MCF 10A (cell line): ENCODE data around the gene SLC12A1. TPM values are rescaled to one million over a fixed set of nuclear protein-coding genes. Genes with fewer than 3 reads are reported as not detected.

Source experiments
- BruUV-seq: library from RNA; stranded (reverse); fragments of 400-500 nt; replicated peaks from 2 replicates; lab custom pipeline; 2021; lab: Mats Ljungman, UMichigan
- CTCF ChIA-PET: fragments of 300-600 bp; sonication (Branson Sonifier 250); formaldehyde crosslinking; extraction: SDS; loops from one replicate; lab custom pipeline; 2021; ENCODE audit warnings: antibody characterized with exemption, inconsistent platforms; lab: Yijun Ruan, JAX
- POLR2A ChIA-PET: fragments of 300-600, 350-650 bp; sonication (Branson Sonifier 250); formaldehyde crosslinking; extraction: SDS; loops from one replicate; lab custom pipeline; 2020; ENCODE audit warnings: antibody characterized with exemption, inconsistent platforms; lab: Yijun Ruan, JAX
- DNase-seq: peaks from one replicate; pipeline ENCODE4 v3.0.0-alpha.2; 2018; ENCODE audit not compliant: unreplicated experiment
- H3K27ac Mint-ChIP-seq: one replicate; pipeline ENCODE4 v1.8.0; 2022; ENCODE audit warnings: mild to moderate bottlenecking, low read depth, mixed read lengths; ENCODE audit not compliant: unreplicated experiment
- H3K27me3 Mint-ChIP-seq: one replicate; pipeline ENCODE4 v1.8.0; 2022; ENCODE audit warnings: mixed read lengths; ENCODE audit not compliant: insufficient read depth, unreplicated experiment
- H3K36me3 Mint-ChIP-seq: one replicate; pipeline ENCODE4 v1.8.0; 2022; ENCODE audit warnings: mild to moderate bottlenecking, moderate library complexity, mixed read lengths; ENCODE audit not compliant: insufficient read depth, unreplicated experiment
- H3K4me1 Mint-ChIP-seq: one replicate; pipeline ENCODE4 v1.8.0; 2022; ENCODE audit warnings: mixed read lengths; ENCODE audit not compliant: insufficient read depth, unreplicated experiment
- H3K4me3 Mint-ChIP-seq: one replicate; pipeline ENCODE4 v1.8.0; 2022; ENCODE audit warnings: mild to moderate bottlenecking, moderate library complexity, mixed read lengths; ENCODE audit not compliant: unreplicated experiment
- H3K9me3 Mint-ChIP-seq: one replicate; pipeline ENCODE4 v1.8.0; 2022; ENCODE audit warnings: mixed read lengths; ENCODE audit not compliant: unreplicated experiment
- intact Hi-C: fragments of 100-400 bp; cut with micrococcal nuclease; formaldehyde crosslinking; loops from 2 replicates; pipeline ENCODE4 v1.14.1; 2022
- total RNA-seq: library from RNA; stranded (reverse); gene quantifications from 2 replicates; pipeline ENCODE4 v1.2.3, GENCODE V29; 2022
- TF ChIP-seq, protein P1 (sequence below): fragments of 200-600 bp; IDR thresholded peaks from one replicate; pipeline ENCODE4 v1.8.0; 2022; ENCODE audit warnings: antibody characterized with exemption, mild to moderate bottlenecking; ENCODE audit not compliant: unreplicated experiment

SLC12A1 gene
- total RNA-seq, 1 experiment from 2014 or later, result not detected

DNA sequence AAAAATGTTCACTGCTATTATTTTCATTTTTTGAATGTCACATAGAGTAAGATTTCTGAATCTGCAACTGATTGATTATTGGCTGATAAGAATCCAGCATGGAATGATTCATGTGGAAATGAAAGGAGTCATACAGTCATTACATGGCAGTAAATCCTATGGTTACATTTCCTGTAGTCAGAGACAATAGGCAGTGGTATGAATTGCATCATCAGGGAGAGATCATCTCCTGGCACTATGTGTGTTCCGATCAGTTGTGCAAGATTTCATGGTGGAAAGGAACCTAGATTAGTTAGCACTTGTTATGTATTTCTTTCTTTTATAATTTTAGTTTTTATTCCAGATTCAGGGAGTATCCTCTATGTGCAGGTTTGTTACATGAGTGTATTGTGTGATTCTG lies 38.8 kb downstream of the SLC12A1 start:
- POLR2A ChIA-PET, result no interaction called here
- Mint-ChIP-seq H3K4me1 (peaks cover 6% of the 10 kb centered on the region), H3K36me3 (no peaks in the 10 kb centered on the region), H3K27me3 (no peaks in the 10 kb centered on the region), H3K9me3 (no peaks in the 10 kb centered on the region), H3K4me3 (no peak overlapping the region), H3K27ac (no peak overlapping the region)
- BruUV-seq, result no TSS peak
- peak; percentile 81 for DNase-seq
- TF ChIP-seq, protein P1, sequence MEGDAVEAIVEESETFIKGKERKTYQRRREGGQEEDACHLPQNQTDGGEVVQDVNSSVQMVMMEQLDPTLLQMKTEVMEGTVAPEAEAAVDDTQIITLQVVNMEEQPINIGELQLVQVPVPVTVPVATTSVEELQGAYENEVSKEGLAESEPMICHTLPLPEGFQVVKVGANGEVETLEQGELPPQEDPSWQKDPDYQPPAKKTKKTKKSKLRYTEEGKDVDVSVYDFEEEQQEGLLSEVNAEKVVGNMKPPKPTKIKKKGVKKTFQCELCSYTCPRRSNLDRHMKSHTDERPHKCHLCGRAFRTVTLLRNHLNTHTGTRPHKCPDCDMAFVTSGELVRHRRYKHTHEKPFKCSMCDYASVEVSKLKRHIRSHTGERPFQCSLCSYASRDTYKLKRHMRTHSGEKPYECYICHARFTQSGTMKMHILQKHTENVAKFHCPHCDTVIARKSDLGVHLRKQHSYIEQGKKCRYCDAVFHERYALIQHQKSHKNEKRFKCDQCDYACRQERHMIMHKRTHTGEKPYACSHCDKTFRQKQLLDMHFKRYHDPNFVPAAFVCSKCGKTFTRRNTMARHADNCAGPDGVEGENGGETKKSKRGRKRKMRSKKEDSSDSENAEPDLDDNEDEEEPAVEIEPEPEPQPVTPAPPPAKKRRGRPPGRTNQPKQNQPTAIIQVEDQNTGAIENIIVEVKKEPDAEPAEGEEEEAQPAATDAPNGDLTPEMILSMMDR, result no peak
- intact Hi-C loops, result loop anchor here (5.0 kb wide), 1 partner anchor 533 kb away; no protein-coding TSS in a partner anchor
- CTCF ChIA-PET, result interaction anchor here (0.6 kb wide), 1 partner anchor 526 kb away, joined by 3 read pairs; no protein-coding TSS in a partner anchor

GRCh38 chr15:48248414-48248813 lies 42.3 kb downstream of the SLC12A1 start:
- intact Hi-C loops, result loop anchor here (5.0 kb wide), 1 partner anchor 536 kb away; no protein-coding TSS in a partner anchor
- Mint-ChIP-seq H3K27ac (no peak overlapping the region), H3K4me3 (no peak overlapping the region), H3K36me3 (no peaks in the 10 kb centered on the region), H3K9me3 (no peaks in the 10 kb centered on the region), H3K27me3 (no peaks in the 10 kb centered on the region), H3K4me1 (peaks cover 16% of the 10 kb centered on the region)
- no peak for DNase-seq
- no TSS peak for BruUV-seq
- CTCF ChIA-PET, result interaction anchor here (0.6 to 5.0 kb wide), 6 partner anchors 136 to 1746 kb away, joined by 3 to 49 read pairs (median 3); no protein-coding TSS in a partner anchor
- POLR2A ChIA-PET, result no interaction called here
- TF ChIP-seq, protein P1, result no peak

DNA sequence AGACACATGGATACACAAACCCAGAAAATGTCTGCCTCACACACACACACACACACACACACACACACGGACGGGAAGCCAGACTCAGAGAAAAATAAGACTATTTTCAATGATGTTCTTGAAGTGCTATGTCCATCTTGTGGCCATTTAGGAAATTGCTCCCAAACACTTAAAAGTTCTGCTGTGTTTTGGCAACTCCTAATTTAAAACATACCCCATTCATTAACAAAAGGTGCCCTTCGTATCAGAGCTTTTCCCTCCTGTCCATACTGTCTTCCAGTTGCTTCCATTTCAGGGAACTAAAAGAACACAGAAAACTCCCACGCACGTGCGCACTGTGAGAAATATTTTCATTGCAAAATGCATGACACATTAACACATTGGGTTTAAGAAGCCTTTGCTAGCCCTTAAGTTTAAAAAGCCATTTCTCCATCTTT lies 44.6 kb downstream of the SLC12A1 start:
- Mint-ChIP-seq H3K36me3 (no peaks in the 10 kb centered on the region), H3K9me3 (no peaks in the 10 kb centered on the region), H3K27me3 (no peaks in the 10 kb centered on the region), H3K4me1 (peaks cover 10% of the 10 kb centered on the region), H3K27ac (peak overlapping the region; percentile 28), H3K4me3 (no peak overlapping the region)
- intact Hi-C loops, result loop anchor here (1.0 kb wide), 3 partner anchors 138 to 1054 kb away; no protein-coding TSS in a partner anchor
- DNase-seq, result peak; percentile 62
- TF ChIP-seq, protein P1, result peak; percentile 50
- ChIA-PET CTCF (interaction anchor here (0.6 to 5.0 kb wide), 19 partner anchors 8 to 1064 kb away, joined by 3 to 49 read pairs (median 3); no protein-coding TSS in a partner anchor), POLR2A (interaction anchor here (0.5 to 1.1 kb wide), 3 partner anchors 33 to 533 kb away, joined by 3 read pairs; partner anchors contain the start of gene SEMA6D)
- no TSS peak for BruUV-seq

- Mint-ChIP-seq H3K4me1 (peaks cover 10% of the 10 kb centered on the region), H3K36me3 (no peaks in the 10 kb centered on the region), H3K27me3 (no peaks in the 10 kb centered on the region), H3K9me3 (no peaks in the 10 kb centered on the region), H3K4me3 (no peak overlapping the region), H3K27ac (no peak overlapping the region)
- intact Hi-C loops, result no loop called here
- TF ChIP-seq, protein P1, result no peak
- ChIA-PET CTCF (interaction anchor here (0.6 to 0.8 kb wide), 5 partner anchors 33 to 266 kb away, joined by 3 to 4 read pairs (median 4); no protein-coding TSS in a partner anchor), POLR2A (interaction anchor here (0.6 to 0.7 kb wide), 3 partner anchors 66 to 942 kb away, joined by 3 read pairs; no protein-coding TSS in a partner anchor)
- DNase-seq, result no peak
- no TSS peak for BruUV-seq
Observed at GRCh38 chr15:48253172-48253571, 47.1 kb downstream of the SLC12A1 start.
